HG03159 (cell line): ENCODE measurements around the gene CCDC188.

Source experiments
- ATAC-seq: cut with Tn5 transposase; IDR thresholded peaks from one replicate; pipeline ENCODE4 v1.9.1; 2021; ENCODE audit warnings: mild to moderate bottlenecking, moderate library complexity; ENCODE audit not compliant: unreplicated experiment

CCDC188 gene

GRCh38 chr22:20185750-20186149, 34.9 kb upstream of the CCDC188 start:
- no peak for ATAC-seq

GRCh38 chr22:20184501-20185165, 33.8 kb upstream of the CCDC188 start:
- ATAC-seq, result no peak

GRCh38 chr22:20183823-20184222, 33.0 kb upstream of the CCDC188 start:
- no peak for ATAC-seq

- no peak for ATAC-seq
Observed at GRCh38 chr22:20183101-20183500, 32.2 kb upstream of the CCDC188 start.

- no peak for ATAC-seq
Observed at GRCh38 chr22:20182365-20182764, 31.5 kb upstream of the CCDC188 start.

GRCh38 chr22:20181884-20182236, 31.0 kb upstream of the CCDC188 start:
- no peak for ATAC-seq

GRCh38 chr22:20181194-20181883, 30.5 kb upstream of the CCDC188 start:
- ATAC-seq, result no peak

GRCh38 chr22:20180640-20181039, 29.8 kb upstream of the CCDC188 start:
- ATAC-seq, result no peak

- no peak for ATAC-seq
Observed at GRCh38 chr22:20180245-20180630, 29.4 kb upstream of the CCDC188 start.

- ATAC-seq, result no peak
Observed at GRCh38 chr22:20179455-20180244, 28.8 kb upstream of the CCDC188 start.

- no peak for ATAC-seq
Observed at GRCh38 chr22:20178915-20179227, 28.0 kb upstream of the CCDC188 start.

- no peak for ATAC-seq
Observed at GRCh38 chr22:20178075-20178914, 27.4 kb upstream of the CCDC188 start.

GRCh38 chr22:20177217-20177911, 26.5 kb upstream of the CCDC188 start:
- ATAC-seq, result no peak

GRCh38 chr22:20176421-20177085, 25.7 kb upstream of the CCDC188 start:
- ATAC-seq, result no peak

GRCh38 chr22:20175597-20175900, 24.7 kb upstream of the CCDC188 start:
- ATAC-seq, result no peak

- no peak for ATAC-seq
Observed at GRCh38 chr22:20174785-20175596, 24.1 kb upstream of the CCDC188 start.

GRCh38 chr22:20173772-20174171, 22.9 kb upstream of the CCDC188 start:
- no peak for ATAC-seq

- ATAC-seq, result no peak
Observed at GRCh38 chr22:20173246-20173645, 22.4 kb upstream of the CCDC188 start.

- ATAC-seq, result no peak
Observed at GRCh38 chr22:20172141-20172613, 21.3 kb upstream of the CCDC188 start.
